SU-DHL-6 (cell line): ENCODE results near the gene LHX2.

Source experiments
- H2AFZ ChIP-seq: fragments of 200-600 bp; sonication (generic); 2 replicates; pipeline ENCODE4 v1.6.1; 2014; ENCODE audit warnings: low read depth, mild to moderate bottlenecking, moderate library complexity, mixed read lengths, antibody characterized with exemption, low read length; ENCODE audit not compliant: severe bottlenecking
- H3F3A ChIP-seq: fragments of 200-600 bp; shearing (Covaris generic); 2 replicates; pipeline ENCODE4 v1.6.0; 2016; ENCODE audit warnings: antibody characterized with exemption, mild to moderate bottlenecking; ENCODE audit not compliant: insufficient read depth
- H3K27ac ChIP-seq: fragments of 200-600 bp; sonication (generic); 2 replicates; pipeline ENCODE4 v1.5.1; 2016; ENCODE audit warnings: low read depth, mild to moderate bottlenecking, low read length, moderate library complexity, mixed read lengths
- H3K27me3 ChIP-seq: fragments of 200-600 bp; sonication (generic), shearing (Covaris generic); 2 replicates; pipeline ENCODE4 v1.6.0; 2014; ENCODE audit warnings: mild to moderate bottlenecking, low read length
- H3K36me3 ChIP-seq: fragments of 200-600 bp; sonication (generic); 2 replicates; pipeline ENCODE4 v1.6.1; 2014; ENCODE audit warnings: mild to moderate bottlenecking, low read length, mixed read lengths
- H3K4me2 ChIP-seq: fragments of 300-600, 200-600 bp; shearing (Covaris generic), sonication (generic); 2 replicates; pipeline ENCODE4 v1.6.0; 2014; ENCODE audit warnings: low read length, low read depth, mild to moderate bottlenecking; ENCODE audit not compliant: poor library complexity, severe bottlenecking
- H3K4me3 ChIP-seq: fragments of 200-600 bp; sonication (generic); 2 replicates; pipeline ENCODE4 v1.5.1; 2014; ENCODE audit warnings: antibody characterized with exemption, low read length, mild to moderate bottlenecking, mixed read lengths; ENCODE audit not compliant: insufficient read depth, poor library complexity, severe bottlenecking
- H3K79me2 ChIP-seq: fragments of 200-600 bp; sonication (generic); 2 replicates; pipeline ENCODE4 v1.6.1; 2014; ENCODE audit warnings: mild to moderate bottlenecking, low read length, moderate library complexity; ENCODE audit not compliant: insufficient read depth
- H3K9ac ChIP-seq: fragments of 200-600 bp; sonication (generic); 2 replicates; pipeline ENCODE4 v1.7.0; 2014; ENCODE audit warnings: mild to moderate bottlenecking, low read length
- H3K9me2 ChIP-seq: fragments of 200-600 bp; sonication (generic); replicated peaks from 2 replicates; pipeline ENCODE4 v1.6.1; 2014; ENCODE audit warnings: low read length; ENCODE audit not compliant: insufficient read depth
- H3K9me3 ChIP-seq: fragments of 200-600 bp; sonication (generic); 2 replicates; pipeline ENCODE4 v1.6.1; 2014; ENCODE audit warnings: low read length, mixed read lengths; ENCODE audit not compliant: insufficient read depth
- H4K20me1 ChIP-seq: fragments of 200-600 bp; sonication (generic); 2 replicates; pipeline ENCODE4 v1.6.1; 2014; ENCODE audit warnings: low read depth, mild to moderate bottlenecking, antibody characterized with exemption, low read length, moderate library complexity, mixed read lengths
- CTCF ChIP-seq: fragments of 200-600 bp; sonication (generic); IDR thresholded peaks from one replicate; pipeline ENCODE4 v1.5.1; 2017; ENCODE audit warnings: antibody characterized with exemption, mild to moderate bottlenecking, low read length, moderate library complexity; ENCODE audit not compliant: insufficient read depth, poor library complexity, severe bottlenecking
- EZH2phosphoT487 ChIP-seq: fragments of 200-600 bp; sonication (generic), shearing (Covaris generic); conservative IDR thresholded peaks from 2 replicates; pipeline ENCODE4 v1.6.1; 2018; ENCODE audit warnings: mild to moderate bottlenecking, antibody characterized with exemption, low read length, moderate library complexity, mixed read lengths

The LHX2 gene

GRCh38 chr9:124024107-124024506 is 12.5 kb downstream of the LHX2 start:
- H3K4me2 ChIP-seq: no peak overlapping the region
- H3K4me3 ChIP-seq: no peak overlapping the region
- no peaks in the 10 kb centered on the region for H3K9me3 ChIP-seq
- no peaks in the 10 kb centered on the region for H3K36me3 ChIP-seq
- no peaks in the 10 kb centered on the region for H3F3A ChIP-seq
- no peaks in the 10 kb centered on the region for H3K27me3 ChIP-seq
- no peak overlapping the region for H3K9ac ChIP-seq
- H3K9me2 ChIP-seq: no peaks in the 10 kb centered on the region
- H4K20me1 ChIP-seq: no peaks in the 10 kb centered on the region
- H2AFZ ChIP-seq: no peak overlapping the region
- H3K27ac ChIP-seq: no peak overlapping the region
- TF ChIP-seq CTCF (no peak), EZH2phosphoT487 (no peak)
- H3K79me2 ChIP-seq: no peaks in the 10 kb centered on the region

- TF ChIP-seq CTCF (no peak), EZH2phosphoT487 (no peak)
- Histone ChIP-seq H3K9ac (no peak overlapping the region), H3F3A (no peaks in the 10 kb centered on the region), H3K9me2 (no peaks in the 10 kb centered on the region), H3K36me3 (no peaks in the 10 kb centered on the region), H3K27me3 (no peaks in the 10 kb centered on the region), H2AFZ (no peak overlapping the region), H3K27ac (no peak overlapping the region), H3K4me3 (no peak overlapping the region), H3K79me2 (no peaks in the 10 kb centered on the region), H3K4me2 (no peak overlapping the region), H4K20me1 (no peaks in the 10 kb centered on the region), H3K9me3 (no peaks in the 10 kb centered on the region)
These were observed 18.0 kb downstream of the LHX2 start for GRCh38 chr9:124029617-124030016.

- H3K9me2 ChIP-seq: no peaks in the 10 kb centered on the region
- H3K4me3 ChIP-seq: no peak overlapping the region
- no peaks in the 10 kb centered on the region for H3K27me3 ChIP-seq
- no peaks in the 10 kb centered on the region for H3K36me3 ChIP-seq
- no peak overlapping the region for H2AFZ ChIP-seq
- TF ChIP-seq CTCF (no peak), EZH2phosphoT487 (no peak)
- no peaks in the 10 kb centered on the region for H3K9me3 ChIP-seq
- H3K27ac ChIP-seq: no peak overlapping the region
- H4K20me1 ChIP-seq: no peaks in the 10 kb centered on the region
- H3K9ac ChIP-seq: no peak overlapping the region
- no peak overlapping the region for H3K4me2 ChIP-seq
- no peaks in the 10 kb centered on the region for H3F3A ChIP-seq
- H3K79me2 ChIP-seq: no peaks in the 10 kb centered on the region
These were observed 19.4 kb downstream of the LHX2 start for GRCh38 chr9:124030969-124031451.
